HepG2 (cell line): Measurements from ENCODE around the gene ANTKMT. TPM values are rescaled to one million over a fixed set of nuclear protein-coding genes. Genes with fewer than 3 reads are reported as not detected.

Experiments used
- BHLHE40 ChIP-seq: IDR thresholded peaks from 2 replicates; pipeline ENCODE4 v1.6.1; 2011; ENCODE audit warnings: low read length, improper control_type of control experiment
- CHD2 ChIP-seq: IDR thresholded peaks from 2 replicates; pipeline ENCODE4 v1.6.1; 2011; ENCODE audit warnings: low read depth, low read length, improper control_type of control experiment
- FOXM1 ChIP-seq: sonication (generic); formaldehyde crosslinking; IDR thresholded peaks from 2 replicates; pipeline ENCODE4 v1.5.0; 2020; ENCODE audit warnings: missing genetic modification reagents
- HDAC1 ChIP-seq: sonication (generic); formaldehyde crosslinking; IDR thresholded peaks from 2 replicates; pipeline ENCODE4 v1.5.1; 2020; ENCODE audit warnings: mild to moderate bottlenecking, missing genetic modification reagents
- KDM1A ChIP-seq: IDR thresholded peaks from 2 replicates; pipeline ENCODE4 v1.6.1; 2016; ENCODE audit warnings: missing compliant biosample characterization
- MAFG ChIP-seq: sonication (generic); formaldehyde crosslinking; IDR thresholded peaks from 2 replicates; pipeline ENCODE4 v1.5.1; 2020; ENCODE audit warnings: mild to moderate bottlenecking, missing genetic modification reagents
- MBD4 ChIP-seq: IDR thresholded peaks from 2 replicates; pipeline ENCODE4 v1.6.1; 2012; ENCODE audit warnings: low read length, inconsistent platforms, borderline replicate concordance
- MTA3 ChIP-seq: sonication (generic); formaldehyde crosslinking; IDR thresholded peaks from 2 replicates; pipeline ENCODE4 v1.4.0; 2020; ENCODE audit warnings: missing genetic modification reagents
- NFATC3 ChIP-seq: sonication (generic); formaldehyde crosslinking; IDR thresholded peaks from 2 replicates; pipeline ENCODE4 v1.5.1; 2020; ENCODE audit warnings: mild to moderate bottlenecking, missing genetic modification reagents
- NR2C2 ChIP-seq: sonication (generic); formaldehyde crosslinking; IDR thresholded peaks from 2 replicates; pipeline ENCODE4 v1.4.0; 2020; ENCODE audit warnings: missing genetic modification reagents, mild to moderate bottlenecking, moderate library complexity, borderline replicate concordance
- NRL ChIP-seq: sonication (generic); formaldehyde crosslinking; IDR thresholded peaks from 2 replicates; pipeline ENCODE4 v1.5.0; 2020; ENCODE audit warnings: missing genetic modification reagents, mild to moderate bottlenecking, moderate library complexity, borderline replicate concordance
- ZNF121 ChIP-seq: sonication (generic); formaldehyde crosslinking; IDR thresholded peaks from 2 replicates; pipeline ENCODE4 v1.5.0; 2020; ENCODE audit warnings: mild to moderate bottlenecking, missing genetic modification reagents
- ZNF382 ChIP-seq: sonication (generic); formaldehyde crosslinking; IDR thresholded peaks from 2 replicates; pipeline ENCODE4 v1.5.0; 2020; ENCODE audit warnings: missing genetic modification reagents, mild to moderate bottlenecking, borderline replicate concordance
- ZNF510 ChIP-seq: sonication (generic); formaldehyde crosslinking; IDR thresholded peaks from 2 replicates; pipeline ENCODE4 v1.4.0; 2020; ENCODE audit warnings: low read depth, mild to moderate bottlenecking, missing genetic modification reagents
- ZNF7 ChIP-seq: IDR thresholded peaks from 2 replicates; pipeline ENCODE4 v1.6.1; 2016; ENCODE audit warnings: missing biosample characterization, missing genetic modification reagents
- ZNF768 ChIP-seq: sonication (generic); formaldehyde crosslinking; IDR thresholded peaks from 2 replicates; pipeline ENCODE4 v1.4.0; 2020; ENCODE audit warnings: missing genetic modification reagents
- ZSCAN25 ChIP-seq: sonication (generic); formaldehyde crosslinking; IDR thresholded peaks from 2 replicates; pipeline ENCODE4 v1.8.0; 2022; ENCODE audit warnings: mild to moderate bottlenecking, missing genetic modification reagents
- polyA plus RNA-seq, 8 experiments: library from polyadenylated mRNA; depleted of rRNA in 3 of 8; stranded (reverse) in 7 of 8; unstranded in 1 of 8; fragments of >200 nt; fragmentation: Illumina TruSeq in 4 of 8; extraction: Trizol in 4 of 8; gene quantifications; 2 replicates each; pipeline versions ENCODE4 v1.2.1 to v1.2.3, GENCODE V29; 2011 to 2016; ENCODE audit warnings: low read depth in 4 of 8, missing spikeins in 1 of 8, mixed read lengths in 1 of 8; ENCODE audit not compliant: insufficient read depth in 1 of 8
- total RNA-seq, 5 experiments: library from RNA; depleted of rRNA; stranded (reverse); fragments of >200 nt; fragmentation: Illumina TruSeq; extraction: Trizol; gene quantifications; 2 replicates each; pipeline ENCODE4 v1.2.3, GENCODE V29; 2016; ENCODE audit warnings: low read depth in 1 of 5
- TF ChIP-seq, protein P1 (sequence below): fragments of 450-650 bp; IDR thresholded peaks from 2 replicates; pipeline ENCODE4 v1.6.1; 2017
- TF ChIP-seq, protein P2 (sequence below): sonication (generic); formaldehyde crosslinking; IDR thresholded peaks from 2 replicates; pipeline ENCODE4 v1.4.0; 2020; ENCODE audit warnings: missing genetic modification reagents, borderline replicate concordance
- TF ChIP-seq, protein P3 (sequence below): sonication (generic); formaldehyde crosslinking; IDR thresholded peaks from 2 replicates; pipeline ENCODE4 v1.4.0; 2020; ENCODE audit warnings: missing genetic modification reagents, borderline replicate concordance
- TF ChIP-seq, protein P4 (sequence below): sonication (generic); formaldehyde crosslinking; IDR thresholded peaks from 2 replicates; pipeline ENCODE4 v1.8.1; 2023; ENCODE audit warnings: missing genetic modification reagents, inconsistent platforms, borderline replicate concordance

ANTKMT gene
- total and polyA plus RNA-seq, 2 of the 13 experiments (the other 11 are each of a cell fraction or from before 2014, with no cell fraction given), result 7.5 to 47.8 TPM

DNA sequence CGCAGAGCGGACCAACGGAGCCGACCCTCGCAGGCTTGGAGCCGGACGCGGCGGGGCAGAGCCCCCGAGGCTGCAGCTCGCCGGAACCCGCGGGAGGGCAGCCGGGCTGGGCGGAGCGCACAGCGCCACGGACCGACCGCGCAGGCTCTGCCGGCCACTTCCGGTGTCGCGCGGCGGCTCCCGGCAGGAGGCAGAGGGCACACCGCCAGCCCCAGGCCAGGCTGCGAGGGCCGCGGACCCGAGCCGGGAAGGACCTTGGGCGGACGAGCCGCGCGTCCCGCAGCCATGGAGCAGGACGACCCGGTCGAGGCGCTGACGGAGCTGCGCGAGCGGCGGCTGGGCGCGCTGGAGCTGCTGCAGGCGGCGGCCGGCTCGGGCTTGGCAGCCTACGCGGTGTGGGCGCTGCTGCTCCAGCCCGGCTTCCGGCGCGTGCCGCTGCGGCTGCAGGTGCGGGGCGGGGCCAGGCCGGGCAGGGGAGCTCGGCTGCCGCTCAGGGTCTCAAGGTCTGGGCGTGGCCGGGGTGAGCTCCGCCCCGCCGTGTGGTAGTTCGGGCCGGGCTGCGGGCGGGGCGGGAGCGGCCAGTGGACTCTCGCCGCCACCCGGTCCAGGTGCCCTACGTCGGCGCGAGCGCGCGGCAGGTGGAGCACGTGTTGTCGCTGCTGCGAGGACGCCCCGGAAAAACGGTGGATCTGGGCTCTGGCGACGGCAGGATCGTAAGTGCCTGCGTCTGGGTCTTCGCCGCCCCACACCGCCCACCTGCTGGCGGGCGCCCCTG lies at the start of gene ANTKMT (continued):
- TF ChIP-seq ZNF7 (CRISPR knock-in tag), result no peak
- TF ChIP-seq MTA3 (CRISPR knock-in tag), result no peak
- TF ChIP-seq BHLHE40, result peak; percentile 70
- no peak; the same call in 1 of the 2 replicates for TF ChIP-seq ZNF121 (CRISPR knock-in tag)
- no peak for TF ChIP-seq MBD4
- TF ChIP-seq, protein P1, sequence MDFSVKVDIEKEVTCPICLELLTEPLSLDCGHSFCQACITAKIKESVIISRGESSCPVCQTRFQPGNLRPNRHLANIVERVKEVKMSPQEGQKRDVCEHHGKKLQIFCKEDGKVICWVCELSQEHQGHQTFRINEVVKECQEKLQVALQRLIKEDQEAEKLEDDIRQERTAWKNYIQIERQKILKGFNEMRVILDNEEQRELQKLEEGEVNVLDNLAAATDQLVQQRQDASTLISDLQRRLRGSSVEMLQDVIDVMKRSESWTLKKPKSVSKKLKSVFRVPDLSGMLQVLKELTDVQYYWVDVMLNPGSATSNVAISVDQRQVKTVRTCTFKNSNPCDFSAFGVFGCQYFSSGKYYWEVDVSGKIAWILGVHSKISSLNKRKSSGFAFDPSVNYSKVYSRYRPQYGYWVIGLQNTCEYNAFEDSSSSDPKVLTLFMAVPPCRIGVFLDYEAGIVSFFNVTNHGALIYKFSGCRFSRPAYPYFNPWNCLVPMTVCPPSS, result no peak
- TF ChIP-seq ZNF382 (CRISPR knock-in tag), result no peak
- TF ChIP-seq KDM1A, result no peak
- TF ChIP-seq CHD2, result no peak
- TF ChIP-seq HDAC1 (CRISPR knock-in tag), result peak; percentile 70
- TF ChIP-seq FOXM1 (CRISPR knock-in tag), result no peak
- TF ChIP-seq NRL (CRISPR knock-in tag), result peak; percentile 74; the same call in 1 of the 2 replicates
- peak; percentile 83 for TF ChIP-seq NR2C2 (CRISPR knock-in tag)
- no peak for TF ChIP-seq MAFG (CRISPR knock-in tag)
- peak; percentile 69; the same call in 1 of the 2 replicates for TF ChIP-seq ZSCAN25 (CRISPR knock-in tag)
- no peak for TF ChIP-seq NFATC3 (CRISPR knock-in tag)
- TF ChIP-seq, protein P2, sequence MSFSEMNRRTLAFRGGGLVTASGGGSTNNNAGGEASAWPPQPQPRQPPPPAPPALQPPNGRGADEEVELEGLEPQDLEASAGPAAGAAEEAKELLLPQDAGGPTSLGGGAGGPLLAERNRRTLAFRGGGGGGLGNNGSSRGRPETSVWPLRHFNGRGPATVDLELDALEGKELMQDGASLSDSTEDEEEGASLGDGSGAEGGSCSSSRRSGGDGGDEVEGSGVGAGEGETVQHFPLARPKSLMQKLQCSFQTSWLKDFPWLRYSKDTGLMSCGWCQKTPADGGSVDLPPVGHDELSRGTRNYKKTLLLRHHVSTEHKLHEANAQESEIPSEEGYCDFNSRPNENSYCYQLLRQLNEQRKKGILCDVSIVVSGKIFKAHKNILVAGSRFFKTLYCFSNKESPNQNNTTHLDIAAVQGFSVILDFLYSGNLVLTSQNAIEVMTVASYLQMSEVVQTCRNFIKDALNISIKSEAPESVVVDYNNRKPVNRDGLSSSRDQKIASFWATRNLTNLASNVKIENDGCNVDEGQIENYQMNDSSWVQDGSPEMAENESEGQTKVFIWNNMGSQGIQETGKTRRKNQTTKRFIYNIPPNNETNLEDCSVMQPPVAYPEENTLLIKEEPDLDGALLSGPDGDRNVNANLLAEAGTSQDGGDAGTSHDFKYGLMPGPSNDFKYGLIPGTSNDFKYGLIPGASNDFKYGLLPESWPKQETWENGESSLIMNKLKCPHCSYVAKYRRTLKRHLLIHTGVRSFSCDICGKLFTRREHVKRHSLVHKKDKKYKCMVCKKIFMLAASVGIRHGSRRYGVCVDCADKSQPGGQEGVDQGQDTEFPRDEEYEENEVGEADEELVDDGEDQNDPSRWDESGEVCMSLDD (CRISPR knock-in tag), result no peak; the same call in none of the 2 replicates
- peak; percentile 26; the same call in 1 of the 2 replicates for TF ChIP-seq ZNF510 (CRISPR knock-in tag)
- TF ChIP-seq, protein P3, sequence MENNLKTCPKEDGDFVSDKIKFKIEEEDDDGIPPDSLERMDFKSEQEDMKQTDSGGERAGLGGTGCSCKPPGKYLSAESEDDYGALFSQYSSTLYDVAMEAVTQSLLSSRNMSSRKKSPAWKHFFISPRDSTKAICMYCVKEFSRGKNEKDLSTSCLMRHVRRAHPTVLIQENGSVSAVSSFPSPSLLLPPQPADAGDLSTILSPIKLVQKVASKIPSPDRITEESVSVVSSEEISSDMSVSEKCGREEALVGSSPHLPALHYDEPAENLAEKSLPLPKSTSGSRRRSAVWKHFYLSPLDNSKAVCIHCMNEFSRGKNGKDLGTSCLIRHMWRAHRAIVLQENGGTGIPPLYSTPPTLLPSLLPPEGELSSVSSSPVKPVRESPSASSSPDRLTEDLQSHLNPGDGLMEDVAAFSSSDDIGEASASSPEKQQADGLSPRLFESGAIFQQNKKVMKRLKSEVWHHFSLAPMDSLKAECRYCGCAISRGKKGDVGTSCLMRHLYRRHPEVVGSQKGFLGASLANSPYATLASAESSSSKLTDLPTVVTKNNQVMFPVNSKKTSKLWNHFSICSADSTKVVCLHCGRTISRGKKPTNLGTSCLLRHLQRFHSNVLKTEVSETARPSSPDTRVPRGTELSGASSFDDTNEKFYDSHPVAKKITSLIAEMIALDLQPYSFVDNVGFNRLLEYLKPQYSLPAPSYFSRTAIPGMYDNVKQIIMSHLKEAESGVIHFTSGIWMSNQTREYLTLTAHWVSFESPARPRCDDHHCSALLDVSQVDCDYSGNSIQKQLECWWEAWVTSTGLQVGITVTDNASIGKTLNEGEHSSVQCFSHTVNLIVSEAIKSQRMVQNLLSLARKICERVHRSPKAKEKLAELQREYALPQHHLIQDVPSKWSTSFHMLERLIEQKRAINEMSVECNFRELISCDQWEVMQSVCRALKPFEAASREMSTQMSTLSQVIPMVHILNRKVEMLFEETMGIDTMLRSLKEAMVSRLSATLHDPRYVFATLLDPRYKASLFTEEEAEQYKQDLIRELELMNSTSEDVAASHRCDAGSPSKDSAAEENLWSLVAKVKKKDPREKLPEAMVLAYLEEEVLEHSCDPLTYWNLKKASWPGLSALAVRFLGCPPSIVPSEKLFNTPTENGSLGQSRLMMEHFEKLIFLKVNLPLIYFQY (CRISPR knock-in tag), result no peak; the same call in 1 of the 2 replicates
- TF ChIP-seq, protein P4, sequence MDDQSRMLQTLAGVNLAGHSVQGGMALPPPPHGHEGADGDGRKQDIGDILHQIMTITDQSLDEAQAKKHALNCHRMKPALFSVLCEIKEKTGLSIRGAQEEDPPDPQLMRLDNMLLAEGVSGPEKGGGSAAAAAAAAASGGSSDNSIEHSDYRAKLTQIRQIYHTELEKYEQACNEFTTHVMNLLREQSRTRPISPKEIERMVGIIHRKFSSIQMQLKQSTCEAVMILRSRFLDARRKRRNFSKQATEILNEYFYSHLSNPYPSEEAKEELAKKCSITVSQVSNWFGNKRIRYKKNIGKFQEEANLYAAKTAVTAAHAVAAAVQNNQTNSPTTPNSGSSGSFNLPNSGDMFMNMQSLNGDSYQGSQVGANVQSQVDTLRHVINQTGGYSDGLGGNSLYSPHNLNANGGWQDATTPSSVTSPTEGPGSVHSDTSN (CRISPR knock-in tag), result no peak
- TF ChIP-seq ZNF768 (CRISPR knock-in tag), result peak; percentile 52; the same call in 1 of the 2 replicates
